Stimulated activated memory B cell treated with anti-CD40 and anti-IgM and Interleukin-4, amounts not matched to agents 10 μg/mL and 1 μg/mL and 100 μg/mL, for 72 hours (primary cell): ENCODE data around the gene CYREN.
"Not testable (repeated sequence)": the region's sequence is repeated elsewhere in the genome, so short reads cannot be mapped to it uniquely, and the experiment has no call there.

Source experiments
- ATAC-seq: fragments of 150-1000 bp; cut with Tn5 transposase; 2 replicates; pipeline ENCODE4 v1.10.0; 2021
- H3K27ac Mint-ChIP-seq: one replicate; pipeline ENCODE4 v1.8.0; 2022; ENCODE audit warnings: mild to moderate bottlenecking, mixed read lengths
- H3K27me3 Mint-ChIP-seq: one replicate; pipeline ENCODE4 v1.8.0; 2022; ENCODE audit warnings: mixed read lengths
- H3K36me3 Mint-ChIP-seq: one replicate; pipeline ENCODE4 v1.8.0; 2022; ENCODE audit warnings: mixed read lengths
- H3K4me1 Mint-ChIP-seq: one replicate; pipeline ENCODE4 v1.8.0; 2022; ENCODE audit warnings: mixed read lengths
- H3K4me3 Mint-ChIP-seq: one replicate; pipeline ENCODE4 v1.8.0; 2022; ENCODE audit warnings: mild to moderate bottlenecking, moderate library complexity, mixed read lengths
- H3K9me3 Mint-ChIP-seq: one replicate; pipeline ENCODE4 v1.8.0; 2022; ENCODE audit warnings: mixed read lengths

Gene CYREN

GRCh38 chr7:135170274-135170997 is at the start of gene CYREN:
Gene CYREN, minus strand, starts transcription at chr7:135170707. Its CDS starts 1,785 bp downstream, at chr7:135168922.
- H3K36me3 Mint-ChIP-seq = peaks cover 68% of the 10 kb centered on the region
- H3K9me3 Mint-ChIP-seq = no peaks in the 10 kb centered on the region
- ATAC-seq = peak; percentile 89
- peak within 1 kb of the TSS; percentile 93 for H3K27ac Mint-ChIP-seq
- no peaks in the 10 kb centered on the region for H3K27me3 Mint-ChIP-seq
- H3K4me1 Mint-ChIP-seq = peaks cover 69% of the 10 kb centered on the region
- H3K4me3 Mint-ChIP-seq = peak within 1 kb of the TSS; percentile 90

- Mint-ChIP-seq H3K27me3 (no peaks in the 10 kb centered on the region), H3K9me3 (peaks cover 4% of the 10 kb centered on the region), H3K36me3 (no peaks in the 10 kb centered on the region), H3K4me3 (no peak overlapping the region), H3K4me1 (no peaks in the 10 kb centered on the region), H3K27ac (no peak overlapping the region)
- ATAC-seq = no peak
These were observed 47.4 kb upstream of the CYREN start for GRCh38 chr7:135217645-135218509.

GRCh38 chr7:135215698-135216097 is 45.2 kb upstream of the CYREN start:
- Mint-ChIP-seq H3K4me1 (no peaks in the 10 kb centered on the region), H3K4me3 (no peak overlapping the region), H3K27me3 (no peaks in the 10 kb centered on the region), H3K27ac (no peak overlapping the region), H3K9me3 (peaks cover 2% of the 10 kb centered on the region), H3K36me3 (no peaks in the 10 kb centered on the region)
- no peak for ATAC-seq

- no peak overlapping the region for H3K4me3 Mint-ChIP-seq
- H3K36me3 Mint-ChIP-seq = no peaks in the 10 kb centered on the region
- H3K27me3 Mint-ChIP-seq = no peaks in the 10 kb centered on the region
These were observed 44.7 kb upstream of the CYREN start for GRCh38 chr7:135215180-135215579.

GRCh38 chr7:135213831-135214230 is 43.3 kb upstream of the CYREN start:
- no peak for ATAC-seq
- H3K36me3 Mint-ChIP-seq = peaks cover 7% of the 10 kb centered on the region
- no peaks in the 10 kb centered on the region for H3K9me3 Mint-ChIP-seq
- peaks cover 17% of the 10 kb centered on the region for H3K4me1 Mint-ChIP-seq
- H3K27me3 Mint-ChIP-seq = no peaks in the 10 kb centered on the region
- H3K4me3 Mint-ChIP-seq = no peak overlapping the region
- no peak overlapping the region for H3K27ac Mint-ChIP-seq

More at GRCh38 chr7:135215180-135215579, 44.7 kb upstream of the CYREN start:
- no peak overlapping the region for H3K27ac Mint-ChIP-seq
- peaks cover 4% of the 10 kb centered on the region for H3K4me1 Mint-ChIP-seq
- H3K9me3 Mint-ChIP-seq = no peaks in the 10 kb centered on the region
- ATAC-seq = no peak

- peak overlapping the region; percentile 95 for H3K27ac Mint-ChIP-seq
- not testable (repeated sequence) for ATAC-seq, H3K9me3 Mint-ChIP-seq, H3K27me3 Mint-ChIP-seq
- peaks cover 34% of the 10 kb centered on the region for H3K4me1 Mint-ChIP-seq
- peak overlapping the region; percentile 99 for H3K4me3 Mint-ChIP-seq
- H3K36me3 Mint-ChIP-seq = peaks cover 21% of the 10 kb centered on the region
These were observed 41.6 kb upstream of the CYREN start for GRCh38 chr7:135211946-135212685.

- H3K27me3 Mint-ChIP-seq = no peaks in the 10 kb centered on the region
These were observed 40.9 kb upstream of the CYREN start, which contains the start of gene WDR91 for GRCh38 chr7:135211179-135211945. Gene WDR91, minus strand, starts transcription at chr7:135211526. Its CDS starts 24 bp downstream, at chr7:135211502.

GRCh38 chr7:135210888-135211178 is 40.3 kb upstream of the CYREN start:
- Mint-ChIP-seq H3K36me3 (peaks cover 29% of the 10 kb centered on the region), H3K4me3 (peak overlapping the region; percentile 99)

More at GRCh38 chr7:135211179-135211945, 40.9 kb upstream of the CYREN start, which contains the start of gene WDR91:
- Mint-ChIP-seq H3K36me3 (peaks cover 24% of the 10 kb centered on the region), H3K27ac (peak within 1 kb of the TSS; percentile 95), H3K4me3 (peak within 1 kb of the TSS; percentile 99), H3K9me3 (no peaks in the 10 kb centered on the region), H3K4me1 (peaks cover 42% of the 10 kb centered on the region)
- ATAC-seq = peak; percentile 95

GRCh38 chr7:135209225-135209834 is 38.8 kb upstream of the CYREN start:
- H3K27ac Mint-ChIP-seq = peak overlapping the region; percentile 95
- peaks cover 41% of the 10 kb centered on the region for H3K36me3 Mint-ChIP-seq
- H3K9me3 Mint-ChIP-seq = no peaks in the 10 kb centered on the region
- H3K27me3 Mint-ChIP-seq = no peaks in the 10 kb centered on the region
- peak overlapping the region; percentile 99 for H3K4me3 Mint-ChIP-seq
- ATAC-seq = no peak
- peaks cover 57% of the 10 kb centered on the region for H3K4me1 Mint-ChIP-seq

More at GRCh38 chr7:135210888-135211178, 40.3 kb upstream of the CYREN start:
- Mint-ChIP-seq H3K9me3 (no peaks in the 10 kb centered on the region), H3K27me3 (no peaks in the 10 kb centered on the region), H3K27ac (peak overlapping the region; percentile 95), H3K4me1 (peaks cover 47% of the 10 kb centered on the region)
- peak; percentile 1 for ATAC-seq

- peaks cover 67% of the 10 kb centered on the region for H3K4me1 Mint-ChIP-seq
- no peak for ATAC-seq
- H3K4me3 Mint-ChIP-seq = peak overlapping the region; percentile 70
- H3K27me3 Mint-ChIP-seq = no peaks in the 10 kb centered on the region
- no peaks in the 10 kb centered on the region for H3K9me3 Mint-ChIP-seq
- H3K36me3 Mint-ChIP-seq = peaks cover 52% of the 10 kb centered on the region
- H3K27ac Mint-ChIP-seq = peak overlapping the region; percentile 95
These were observed 37.7 kb upstream of the CYREN start for GRCh38 chr7:135208102-135208793.

GRCh38 chr7:135207406-135208101 is 37.0 kb upstream of the CYREN start:
- Mint-ChIP-seq H3K27me3 (no peaks in the 10 kb centered on the region), H3K27ac (peak overlapping the region; percentile 95), H3K9me3 (no peaks in the 10 kb centered on the region), H3K4me1 (peaks cover 67% of the 10 kb centered on the region), H3K36me3 (peaks cover 55% of the 10 kb centered on the region), H3K4me3 (peak overlapping the region; percentile 70)
- no peak for ATAC-seq

- Mint-ChIP-seq H3K36me3 (peaks cover 61% of the 10 kb centered on the region), H3K27me3 (no peaks in the 10 kb centered on the region), H3K4me3 (peak overlapping the region; percentile 70), H3K9me3 (no peaks in the 10 kb centered on the region), H3K27ac (peak overlapping the region; percentile 95), H3K4me1 (peaks cover 73% of the 10 kb centered on the region)
- peak; percentile 52 for ATAC-seq
These were observed 36.5 kb upstream of the CYREN start for GRCh38 chr7:135206941-135207391.

- peaks cover 73% of the 10 kb centered on the region for H3K4me1 Mint-ChIP-seq
- peaks cover 71% of the 10 kb centered on the region for H3K36me3 Mint-ChIP-seq
- H3K4me3 Mint-ChIP-seq = no peak overlapping the region
These were observed 35.3 kb upstream of the CYREN start for GRCh38 chr7:135205850-135206249.

More at GRCh38 chr7:135205850-135206249, 35.3 kb upstream of the CYREN start:
- Mint-ChIP-seq H3K27me3 (no peaks in the 10 kb centered on the region), H3K27ac (peak overlapping the region; percentile 95), H3K9me3 (no peaks in the 10 kb centered on the region)
- ATAC-seq = no peak
